K562 (cell line): Measurements from ENCODE around the gene SEC14L3. TPM values are rescaled to one million over a fixed set of nuclear protein-coding genes. Genes with fewer than 3 reads are reported as not detected.

Source experiments
- ATAC-seq: fragments of 200-7000 bp; cut with Tn5 transposase; 3 replicates; pipeline ENCODE4 v1.9.1; 2020; ENCODE audit warnings: moderate library complexity
- BruUV-seq: library from RNA; stranded (reverse); fragments of 400-500 nt; replicated peaks from 2 replicates; lab custom pipeline; 2021; lab: Mats Ljungman, UMichigan
- CTCF ChIA-PET: fragments of 300-600 bp; formaldehyde crosslinking; extraction: SDS; loops from one replicate; lab custom pipeline; 2021; ENCODE audit warnings: low intra/inter-chr PET ratio; lab: Yijun Ruan, JAX
- POLR2A ChIA-PET: fragments of 300-600, 350-650 bp; sonication (Branson Sonifier 250); formaldehyde crosslinking; extraction: SDS; loops from one replicate; lab custom pipeline; 2021; ENCODE audit warnings: antibody characterized with exemption, inconsistent platforms; lab: Yijun Ruan, JAX
- DNase-seq, 4 experiments: peaks; one replicate each; pipeline versions ENCODE4 v3.0.0 to v3.0.0-alpha.2; 2011 to 2018; ENCODE audit warnings: low spot score in 3 of 4, mixed read lengths in 3 of 4; ENCODE audit errors: extremely low read depth in 1 of 4
- FAIRE-seq: peaks from 2 replicates; lab custom pipeline; 2011; peaks lifted over from hg19 to GRCh38; lab: Jason Lieb, UNC
- H2AFZ ChIP-seq: 2 replicates; pipeline ENCODE4 v1.6.0; 2011; ENCODE audit warnings: low read depth, low read length, control low read depth, inconsistent platforms
- H3K27ac ChIP-seq: fragments of 200-600 bp; 3 replicates; pipeline ENCODE4 v1.8.0; 2011; ENCODE audit warnings: low read depth, mild to moderate bottlenecking, control low read depth, inconsistent platforms, low read length, moderate library complexity, mixed read lengths; ENCODE audit errors: extremely low read depth
- H3K27me3 ChIP-seq, 2 experiments: fragments of 300-600 bp in 1 of 2; 2 replicates in 1 of 2; 3 replicates in 1 of 2; pipeline versions ENCODE4 v1.6.0 to v1.8.0; 2011; ENCODE audit warnings: inconsistent platforms in 2 of 2, low read length in 2 of 2, mild to moderate bottlenecking in 1 of 2, mixed read lengths in 1 of 2, moderate library complexity in 1 of 2; ENCODE audit not compliant: control insufficient read depth in 2 of 2, insufficient read depth in 2 of 2
- H3K36me3 ChIP-seq: fragments of 300-600 bp; 3 replicates; pipeline ENCODE4 v1.8.0; 2011; ENCODE audit warnings: mild to moderate bottlenecking, low read length, inconsistent platforms; ENCODE audit not compliant: control insufficient read depth, insufficient read depth
- H3K4me1 ChIP-seq, 2 experiments: fragments of 200-600 bp in 1 of 2; replicated peaks in 1 of 2; 2 replicates in 1 of 2; 3 replicates in 1 of 2; pipeline versions ENCODE4 v1.5.1 to v1.8.0; 2011; ENCODE audit warnings: inconsistent platforms in 2 of 2, low read length in 2 of 2, mild to moderate bottlenecking in 1 of 2, mixed read lengths in 1 of 2, moderate library complexity in 1 of 2; ENCODE audit not compliant: control insufficient read depth in 2 of 2, insufficient read depth in 2 of 2
- H3K4me2 ChIP-seq: 2 replicates; pipeline ENCODE4 v1.6.1; 2011; ENCODE audit warnings: low read length, control low read depth, inconsistent platforms, mixed read lengths; ENCODE audit not compliant: insufficient read depth
- H3K4me3 ChIP-seq: fragments of 200-600 bp; sonication (generic), shearing (Covaris generic); 2 replicates; pipeline ENCODE4 v1.5.1; 2016; ENCODE audit warnings: control low read depth, inconsistent platforms
- H3K79me2 ChIP-seq: fragments of 200-600 bp; 3 replicates; pipeline ENCODE4 v1.8.0; 2011; ENCODE audit warnings: low read length, inconsistent platforms; ENCODE audit not compliant: control insufficient read depth, insufficient read depth
- H3K9ac ChIP-seq, 2 experiments: 2 replicates each; pipeline versions ENCODE4 v1.6.0 to v1.6.1; 2011; ENCODE audit warnings: low read depth in 2 of 2, low read length in 2 of 2, control low read depth in 1 of 2, inconsistent platforms in 1 of 2, mild to moderate bottlenecking in 1 of 2, mixed read lengths in 1 of 2; ENCODE audit not compliant: insufficient read depth in 1 of 2
- H3K9me1 ChIP-seq: one replicate; pipeline ENCODE4 v1.6.0; 2011; ENCODE audit warnings: inconsistent platforms, mild to moderate bottlenecking, low read length, moderate library complexity; ENCODE audit not compliant: control insufficient read depth, insufficient read depth
- H3K9me3 ChIP-seq: replicated peaks from 2 replicates; pipeline ENCODE4 v1.5.1; 2011; ENCODE audit warnings: low read depth, low read length, inconsistent platforms; ENCODE audit not compliant: control insufficient read depth, insufficient read depth
- H4K20me1 ChIP-seq: replicated peaks from 2 replicates; pipeline ENCODE4 v1.6.1; 2011; ENCODE audit warnings: low read length, inconsistent platforms, mixed read lengths; ENCODE audit not compliant: control insufficient read depth, insufficient read depth
- CBFB ChIP-seq: sonication (generic); formaldehyde crosslinking; IDR thresholded peaks from 2 replicates; pipeline ENCODE4 v1.4.0; 2020; ENCODE audit warnings: mild to moderate bottlenecking, missing genetic modification reagents
- E2F3 ChIP-seq: fragments of 250-450 bp; sonication (Bioruptor Pico); IDR thresholded peaks from 2 replicates; pipeline ENCODE4 v1.4.0; 2020; ENCODE audit warnings: mild to moderate bottlenecking
- ETV1 ChIP-seq: fragments of 450-650 bp; conservative IDR thresholded peaks from 2 replicates; pipeline ENCODE4 v1.6.1; 2016; ENCODE audit warnings: missing genetic modification characterization, control low read depth, low read depth, missing compliant biosample characterization
- RNF2 ChIP-seq: sonication (generic); IDR thresholded peaks from 2 replicates; pipeline ENCODE4 v1.6.1; 2016
- SP1 ChIP-seq: sonication (generic); formaldehyde crosslinking; IDR thresholded peaks from 2 replicates; pipeline ENCODE4 v1.8.1; 2022; ENCODE audit warnings: mild to moderate bottlenecking, missing genetic modification reagents
- ZNF253 ChIP-seq: fragments of 250-450 bp; sonication (Bioruptor Pico); conservative IDR thresholded peaks from 2 replicates; pipeline ENCODE4 v1.6.1; 2021; ENCODE audit warnings: mild to moderate bottlenecking
- WGBS: fragments of 100-300 bp; shearing (Covaris generic); methylation state at CpG from one replicate; pipeline ENCODE4 v1.1.6; 2016; ENCODE audit warnings: low coverage, mixed read lengths; ENCODE audit not compliant: insufficient coverage; ENCODE audit errors: missing lambda C conversion rate; 5-methylcytosine and 5-hydroxymethylcytosine counted together
- in situ Hi-C: fragments of 300-500 bp; cut with MboI; formaldehyde crosslinking; loops from 4 replicates; pipeline ENCODE4 v1.15.0; 2018; ENCODE audit warnings: inconsistent platforms, mixed read lengths
- intact Hi-C: fragments of 100-400 bp; cut with micrococcal nuclease; formaldehyde crosslinking; loops from 2 replicates; pipeline ENCODE4 v1.14.2; 2022
- polyA plus RNA-seq, 8 experiments: library from polyadenylated mRNA; depleted of rRNA in 4 of 8; stranded (reverse) in 5 of 8; unstranded in 3 of 8; fragments of >200 nt; fragmentation: Nextera tagmentation in 2 of 8; fragmentation: Illumina TruSeq in 1 of 8; extraction: Ambion mirVana in 2 of 8; extraction: Trizol in 1 of 8; gene quantifications; 2 replicates each; pipeline versions ENCODE4 v1.2.1 to v1.2.3, GENCODE V29; 2011 to 2014; ENCODE audit warnings: inconsistent platforms in 1 of 8, missing spikeins in 1 of 8
- total RNA-seq, 7 experiments: library from RNA; depleted of rRNA in 6 of 7; stranded (reverse); fragments of >200 nt in 6 of 7; fragmentation: Illumina TruSeq in 2 of 7; extraction: Trizol in 2 of 7; gene quantifications; 2 replicates each; pipeline versions ENCODE4 v1.2.1 to v1.2.3, GENCODE V29; 2011 to 2021; ENCODE audit warnings: low replicate concordance in 1 of 7
- TF ChIP-seq, protein P1 (sequence below): sonication (generic); formaldehyde crosslinking; IDR thresholded peaks from 2 replicates; pipeline ENCODE4 v1.8.1; 2023; ENCODE audit warnings: missing genetic modification reagents, mild to moderate bottlenecking, borderline replicate concordance
- TF ChIP-seq, protein P2 (sequence below), 2 experiments: fragments of 450-650 bp in 1 of 2; IDR thresholded peaks; 2 replicates each; pipeline ENCODE4 v1.6.1; 2011 to 2017; ENCODE audit warnings: low read depth in 2 of 2, antibody characterized with exemption in 1 of 2, borderline replicate concordance in 1 of 2, low read length in 1 of 2, mild to moderate bottlenecking in 1 of 2, mixed read lengths in 1 of 2; ENCODE audit not compliant: control insufficient read depth in 1 of 2
- TF ChIP-seq, protein P3 (sequence below): IDR thresholded peaks from 2 replicates; pipeline ENCODE4 v1.6.1; 2014; ENCODE audit warnings: antibody characterized with exemption

SEC14L3 gene
- total and polyA plus RNA-seq, 9 of the 15 experiments (the other 6 are each of a cell fraction or from before 2014, with no cell fraction given), result not detected

DNA sequence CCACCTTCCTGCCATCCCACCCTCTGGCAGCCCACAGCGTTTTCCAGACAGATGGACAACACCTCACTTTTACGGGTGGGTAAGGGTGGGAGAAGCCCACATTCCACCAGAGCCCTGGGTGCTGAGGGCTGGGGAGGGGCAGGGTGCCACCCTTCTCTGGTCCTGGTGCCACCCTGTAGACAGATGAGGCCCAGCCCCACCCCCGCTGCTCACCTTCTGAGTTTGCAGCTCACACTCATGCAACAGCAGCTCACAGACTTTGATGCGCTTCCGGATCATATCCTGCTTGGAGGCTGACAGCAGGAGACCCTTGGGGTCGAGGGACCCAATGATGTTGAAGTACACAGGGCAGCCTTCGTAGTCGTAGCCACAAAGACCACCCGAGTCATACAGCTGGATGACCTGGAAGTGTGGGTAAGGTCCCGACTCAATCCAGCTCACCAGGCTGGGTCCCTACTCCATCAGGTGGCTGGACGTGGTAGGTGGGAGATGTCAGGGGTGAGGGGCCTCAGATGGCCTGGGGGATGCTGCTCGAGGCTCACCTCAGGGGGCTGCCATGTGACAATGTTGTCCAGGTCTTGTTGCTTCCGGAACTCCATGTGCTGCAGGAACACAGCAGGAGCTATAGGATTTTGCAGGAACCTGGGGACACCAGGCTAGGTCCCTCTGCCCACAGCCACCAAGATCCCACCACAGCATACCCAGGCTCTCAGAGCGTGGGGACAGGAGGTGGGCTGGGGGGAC, 23.4 kb upstream of the SEC14L3 start:
- H3K4me2 ChIP-seq, result no peak overlapping the region
- H3K9me3 ChIP-seq, result no peaks in the 10 kb centered on the region
- no peaks in the 10 kb centered on the region; the same call in 1 of the 2 replicates for H4K20me1 ChIP-seq
- no peak overlapping the region for H2AFZ ChIP-seq
- TF ChIP-seq ETV1 (tag) (no peak), SP1 (CRISPR knock-in tag) (no peak), RNF2 (no peak), E2F3 (CRISPR knock-in tag) (no peak), ZNF253 (CRISPR knock-in tag) (no peak), CBFB (CRISPR knock-in tag) (no peak)
- TF ChIP-seq, protein P1, sequence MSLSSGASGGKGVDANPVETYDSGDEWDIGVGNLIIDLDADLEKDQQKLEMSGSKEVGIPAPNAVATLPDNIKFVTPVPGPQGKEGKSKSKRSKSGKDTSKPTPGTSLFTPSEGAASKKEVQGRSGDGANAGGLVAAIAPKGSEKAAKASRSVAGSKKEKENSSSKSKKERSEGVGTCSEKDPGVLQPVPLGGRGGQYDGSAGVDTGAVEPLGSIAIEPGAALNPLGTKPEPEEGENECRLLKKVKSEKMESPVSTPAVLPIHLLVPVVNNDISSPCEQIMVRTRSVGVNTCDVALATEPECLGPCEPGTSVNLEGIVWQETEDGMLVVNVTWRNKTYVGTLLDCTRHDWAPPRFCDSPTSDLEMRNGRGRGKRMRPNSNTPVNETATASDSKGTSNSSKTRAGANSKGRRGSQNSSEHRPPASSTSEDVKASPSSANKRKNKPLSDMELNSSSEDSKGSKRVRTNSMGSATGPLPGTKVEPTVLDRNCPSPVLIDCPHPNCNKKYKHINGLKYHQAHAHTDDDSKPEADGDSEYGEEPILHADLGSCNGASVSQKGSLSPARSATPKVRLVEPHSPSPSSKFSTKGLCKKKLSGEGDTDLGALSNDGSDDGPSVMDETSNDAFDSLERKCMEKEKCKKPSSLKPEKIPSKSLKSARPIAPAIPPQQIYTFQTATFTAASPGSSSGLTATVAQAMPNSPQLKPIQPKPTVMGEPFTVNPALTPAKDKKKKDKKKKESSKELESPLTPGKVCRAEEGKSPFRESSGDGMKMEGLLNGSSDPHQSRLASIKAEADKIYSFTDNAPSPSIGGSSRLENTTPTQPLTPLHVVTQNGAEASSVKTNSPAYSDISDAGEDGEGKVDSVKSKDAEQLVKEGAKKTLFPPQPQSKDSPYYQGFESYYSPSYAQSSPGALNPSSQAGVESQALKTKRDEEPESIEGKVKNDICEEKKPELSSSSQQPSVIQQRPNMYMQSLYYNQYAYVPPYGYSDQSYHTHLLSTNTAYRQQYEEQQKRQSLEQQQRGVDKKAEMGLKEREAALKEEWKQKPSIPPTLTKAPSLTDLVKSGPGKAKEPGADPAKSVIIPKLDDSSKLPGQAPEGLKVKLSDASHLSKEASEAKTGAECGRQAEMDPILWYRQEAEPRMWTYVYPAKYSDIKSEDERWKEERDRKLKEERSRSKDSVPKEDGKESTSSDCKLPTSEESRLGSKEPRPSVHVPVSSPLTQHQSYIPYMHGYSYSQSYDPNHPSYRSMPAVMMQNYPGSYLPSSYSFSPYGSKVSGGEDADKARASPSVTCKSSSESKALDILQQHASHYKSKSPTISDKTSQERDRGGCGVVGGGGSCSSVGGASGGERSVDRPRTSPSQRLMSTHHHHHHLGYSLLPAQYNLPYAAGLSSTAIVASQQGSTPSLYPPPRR (CRISPR knock-in tag), result no peak
- TF ChIP-seq, protein P2, sequence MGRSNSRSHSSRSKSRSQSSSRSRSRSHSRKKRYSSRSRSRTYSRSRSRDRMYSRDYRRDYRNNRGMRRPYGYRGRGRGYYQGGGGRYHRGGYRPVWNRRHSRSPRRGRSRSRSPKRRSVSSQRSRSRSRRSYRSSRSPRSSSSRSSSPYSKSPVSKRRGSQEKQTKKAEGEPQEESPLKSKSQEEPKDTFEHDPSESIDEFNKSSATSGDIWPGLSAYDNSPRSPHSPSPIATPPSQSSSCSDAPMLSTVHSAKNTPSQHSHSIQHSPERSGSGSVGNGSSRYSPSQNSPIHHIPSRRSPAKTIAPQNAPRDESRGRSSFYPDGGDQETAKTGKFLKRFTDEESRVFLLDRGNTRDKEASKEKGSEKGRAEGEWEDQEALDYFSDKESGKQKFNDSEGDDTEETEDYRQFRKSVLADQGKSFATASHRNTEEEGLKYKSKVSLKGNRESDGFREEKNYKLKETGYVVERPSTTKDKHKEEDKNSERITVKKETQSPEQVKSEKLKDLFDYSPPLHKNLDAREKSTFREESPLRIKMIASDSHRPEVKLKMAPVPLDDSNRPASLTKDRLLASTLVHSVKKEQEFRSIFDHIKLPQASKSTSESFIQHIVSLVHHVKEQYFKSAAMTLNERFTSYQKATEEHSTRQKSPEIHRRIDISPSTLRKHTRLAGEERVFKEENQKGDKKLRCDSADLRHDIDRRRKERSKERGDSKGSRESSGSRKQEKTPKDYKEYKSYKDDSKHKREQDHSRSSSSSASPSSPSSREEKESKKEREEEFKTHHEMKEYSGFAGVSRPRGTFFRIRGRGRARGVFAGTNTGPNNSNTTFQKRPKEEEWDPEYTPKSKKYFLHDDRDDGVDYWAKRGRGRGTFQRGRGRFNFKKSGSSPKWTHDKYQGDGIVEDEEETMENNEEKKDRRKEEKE (IDR thresholded peaks at IDR 0.05; ENCODE audit: borderline replicate concordance in 1 of 2, control insufficient read depth in 1 of 2, low read depth in 2 of 2, low read length in 1 of 2), result no peak
- TF ChIP-seq, protein P3, sequence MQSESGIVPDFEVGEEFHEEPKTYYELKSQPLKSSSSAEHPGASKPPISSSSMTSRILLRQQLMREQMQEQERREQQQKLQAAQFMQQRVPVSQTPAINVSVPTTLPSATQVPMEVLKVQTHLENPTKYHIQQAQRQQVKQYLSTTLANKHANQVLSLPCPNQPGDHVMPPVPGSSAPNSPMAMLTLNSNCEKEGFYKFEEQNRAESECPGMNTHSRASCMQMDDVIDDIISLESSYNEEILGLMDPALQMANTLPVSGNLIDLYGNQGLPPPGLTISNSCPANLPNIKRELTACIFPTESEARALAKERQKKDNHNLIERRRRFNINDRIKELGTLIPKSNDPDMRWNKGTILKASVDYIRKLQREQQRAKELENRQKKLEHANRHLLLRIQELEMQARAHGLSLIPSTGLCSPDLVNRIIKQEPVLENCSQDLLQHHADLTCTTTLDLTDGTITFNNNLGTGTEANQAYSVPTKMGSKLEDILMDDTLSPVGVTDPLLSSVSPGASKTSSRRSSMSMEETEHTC, result no peak
- CTCF ChIA-PET, result no interaction called here
- no peaks in the 10 kb centered on the region for H3K9me1 ChIP-seq
- no peaks in the 10 kb centered on the region for H3K79me2 ChIP-seq
- WGBS, result 5% methylated on average over 14 of the region's 14 CpGs
- POLR2A ChIA-PET, result interaction anchor here (0.5 to 0.6 kb wide), 2 partner anchors 207 to 239 kb away, joined by 3 read pairs; no protein-coding TSS in a partner anchor
- no peak overlapping the region for H3K9ac ChIP-seq
- no peak for ATAC-seq
- no TSS peak for BruUV-seq
- no peak overlapping the region for H3K27ac ChIP-seq
- peaks cover 4 to 34% of the 10 kb centered on the region in 2 experiments; a peak in 3 of 5 replicates for H3K27me3 ChIP-seq
- peaks cover 0 to 3% of the 10 kb centered on the region in 2 experiments; a peak in 2 of 5 replicates for H3K4me1 ChIP-seq
- no peaks in the 10 kb centered on the region for H3K36me3 ChIP-seq
- in situ Hi-C loops, result loop anchor here (25.0 kb wide), 1 partner anchor 383 kb away; no protein-coding TSS in a partner anchor
- intact Hi-C loops, result no loop called here
- H3K4me3 ChIP-seq, result no peak overlapping the region
- FAIRE-seq, result no peak
- DNase-seq, result no peak
